Gastroesophageal sphincter (tissue), 3 donors: ENCODE measurements around the gene ABCA4.

Experiments used
- POLR2AphosphoS5 ChIP-seq: sonication (generic); formaldehyde crosslinking; IDR thresholded peaks from one replicate; pipeline ENCODE4 v1.6.1; 2017; ENCODE audit warnings: antibody characterized with exemption
- TF ChIP-seq, protein P1 (sequence below), 4 experiments: fragments of 200-600 bp in 2 of 4; fragments of 450-650 bp in 2 of 4; sonication (generic) in 1 of 4; IDR thresholded peaks; one replicate each; pipeline ENCODE4 v1.5.1; 2017 to 2019; ENCODE audit warnings: antibody characterized with exemption in 4 of 4, mild to moderate bottlenecking in 2 of 4, moderate library complexity in 2 of 4

- TF ChIP-seq, protein P1, sequence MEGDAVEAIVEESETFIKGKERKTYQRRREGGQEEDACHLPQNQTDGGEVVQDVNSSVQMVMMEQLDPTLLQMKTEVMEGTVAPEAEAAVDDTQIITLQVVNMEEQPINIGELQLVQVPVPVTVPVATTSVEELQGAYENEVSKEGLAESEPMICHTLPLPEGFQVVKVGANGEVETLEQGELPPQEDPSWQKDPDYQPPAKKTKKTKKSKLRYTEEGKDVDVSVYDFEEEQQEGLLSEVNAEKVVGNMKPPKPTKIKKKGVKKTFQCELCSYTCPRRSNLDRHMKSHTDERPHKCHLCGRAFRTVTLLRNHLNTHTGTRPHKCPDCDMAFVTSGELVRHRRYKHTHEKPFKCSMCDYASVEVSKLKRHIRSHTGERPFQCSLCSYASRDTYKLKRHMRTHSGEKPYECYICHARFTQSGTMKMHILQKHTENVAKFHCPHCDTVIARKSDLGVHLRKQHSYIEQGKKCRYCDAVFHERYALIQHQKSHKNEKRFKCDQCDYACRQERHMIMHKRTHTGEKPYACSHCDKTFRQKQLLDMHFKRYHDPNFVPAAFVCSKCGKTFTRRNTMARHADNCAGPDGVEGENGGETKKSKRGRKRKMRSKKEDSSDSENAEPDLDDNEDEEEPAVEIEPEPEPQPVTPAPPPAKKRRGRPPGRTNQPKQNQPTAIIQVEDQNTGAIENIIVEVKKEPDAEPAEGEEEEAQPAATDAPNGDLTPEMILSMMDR (IDR thresholded peaks at IDR 0.05): no peak
- no peak for TF ChIP-seq POLR2AphosphoS5
These were observed 89.4 kb downstream of the ABCA4 start for GRCh38 chr1:94031591-94031990.
